OCI-LY7 (cell line): ENCODE data around the gene TADA1. TPM values are rescaled to one million over a fixed set of nuclear protein-coding genes. Genes with fewer than 3 reads are reported as not detected.

Experiments
- BruUV-seq: library from RNA; stranded (reverse); fragments of 400-500 nt; replicated peaks from 2 replicates; lab custom pipeline; 2021; lab: Mats Ljungman, UMichigan
- CTCF ChIA-PET: fragments of 300-600 bp; sonication (Branson Sonifier 250); formaldehyde crosslinking; loops from one replicate; lab custom pipeline; 2022; ENCODE audit warnings: antibody characterized with exemption; ENCODE audit not compliant: unreplicated experiment; lab: Charles Lee
- POLR2A ChIA-PET: fragments of 300-600 bp; sonication (Branson Sonifier 250); formaldehyde crosslinking; loops from one replicate; lab custom pipeline; 2022; ENCODE audit warnings: antibody characterized with exemption; lab: Charles Lee
- DNase-seq: peaks from one replicate; pipeline ENCODE4 v3.0.0-alpha.2; 2015; ENCODE audit warnings: low spot score
- H2AFZ ChIP-seq: fragments of 200-600 bp; sonication (generic), shearing (Covaris generic); 2 replicates; pipeline ENCODE4 v1.6.1; 2014; ENCODE audit warnings: mild to moderate bottlenecking, antibody characterized with exemption, low read length, moderate library complexity
- H3K27ac ChIP-seq: fragments of 200-600 bp; sonication (generic); 2 replicates; pipeline ENCODE4 v1.5.1; 2014; ENCODE audit warnings: mixed run types, low read depth, mild to moderate bottlenecking, moderate library complexity, low read length, inconsistent platforms; ENCODE audit not compliant: poor library complexity, severe bottlenecking
- H3K36me3 ChIP-seq: fragments of 200-600 bp; sonication (generic); 2 replicates; pipeline ENCODE4 v1.6.1; 2014; ENCODE audit warnings: mild to moderate bottlenecking, antibody characterized with exemption, low read length, moderate library complexity, mixed read lengths; ENCODE audit not compliant: insufficient read depth
- H3K4me1 ChIP-seq: fragments of 200-600 bp; sonication (generic); 2 replicates; pipeline ENCODE4 v1.5.1; 2014; ENCODE audit warnings: mild to moderate bottlenecking, low read length; ENCODE audit not compliant: insufficient read depth, poor library complexity, severe bottlenecking
- H3K4me2 ChIP-seq: fragments of 200-600 bp; sonication (generic); 2 replicates; pipeline ENCODE4 v1.6.1; 2014; ENCODE audit warnings: mild to moderate bottlenecking, low read length
- H3K4me3 ChIP-seq: fragments of 200-600 bp; sonication (generic); 2 replicates; pipeline ENCODE4 v1.5.1; 2014; ENCODE audit warnings: mild to moderate bottlenecking, low read depth, low read length; ENCODE audit not compliant: poor library complexity, severe bottlenecking
- H3K79me2 ChIP-seq: fragments of 200-600 bp; sonication (generic); 2 replicates; pipeline ENCODE4 v1.6.1; 2016; ENCODE audit warnings: low read depth, mild to moderate bottlenecking, low read length, moderate library complexity, mixed read lengths; ENCODE audit not compliant: insufficient read depth
- H3K9me2 ChIP-seq: fragments of 200-600 bp; sonication (generic); 2 replicates; pipeline ENCODE4 v1.6.1; 2016; ENCODE audit warnings: mild to moderate bottlenecking, low read length, mixed read lengths; ENCODE audit not compliant: insufficient read depth
- H3K9me3 ChIP-seq: fragments of 200-600 bp; sonication (generic); 2 replicates; pipeline ENCODE4 v1.6.1; 2014; ENCODE audit warnings: mild to moderate bottlenecking, mixed run types, low read length, mixed read lengths
- H4K20me1 ChIP-seq: fragments of 200-600 bp; sonication (generic); 2 replicates; pipeline ENCODE4 v1.6.1; 2014; ENCODE audit warnings: mild to moderate bottlenecking, antibody characterized with exemption, low read length, moderate library complexity, mixed read lengths; ENCODE audit not compliant: insufficient read depth
- CTCF ChIP-seq: fragments of 200-600 bp; sonication (generic); conservative IDR thresholded peaks from 2 replicates; pipeline ENCODE4 v1.5.1; 2014; ENCODE audit warnings: mild to moderate bottlenecking, antibody characterized with exemption, low read length, moderate library complexity, mixed read lengths
- EZH2phosphoT487 ChIP-seq: fragments of 200-600 bp; sonication (generic); IDR thresholded peaks from 2 replicates; pipeline ENCODE4 v1.6.1; 2018; ENCODE audit warnings: low read depth, borderline replicate concordance, mild to moderate bottlenecking, mixed run types, antibody characterized with exemption, low read length, moderate library complexity, mixed read lengths
- intact Hi-C: fragments of 100-400 bp; cut with micrococcal nuclease; formaldehyde crosslinking; loops from one replicate; pipeline ENCODE4 v1.10.0; 2022; ENCODE audit not compliant: unreplicated experiment
- total RNA-seq, 2 experiments: library from RNA; depleted of rRNA in 1 of 2; stranded (reverse); fragments of >200 nt in 1 of 2; shearing (Covaris generic) in 1 of 2; gene quantifications; 2 replicates each; pipeline ENCODE4 v1.2.3, GENCODE V29; 2014 to 2022

TADA1 gene
- total RNA-seq, 2 experiments from 2014 or later, result 16.4 to 16.9 TPM

DNA sequence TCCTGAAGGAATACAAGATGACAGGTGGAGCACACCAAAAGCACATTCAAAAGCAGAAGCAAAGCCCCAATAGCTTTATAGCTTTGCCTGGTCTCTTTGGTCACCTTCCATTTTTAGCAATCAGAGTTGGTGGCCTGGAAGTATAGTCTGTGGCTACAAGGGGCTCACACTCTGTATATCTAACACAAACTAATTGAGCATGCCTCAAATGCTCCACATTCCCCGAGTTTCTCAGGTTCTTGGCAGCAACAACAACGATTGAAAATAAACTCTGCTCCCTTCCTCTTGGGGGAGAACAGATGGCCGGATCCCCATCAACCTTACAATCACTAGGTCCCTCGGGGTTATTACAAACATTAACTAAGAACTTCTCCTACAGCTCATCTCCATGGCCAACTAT lies 24.9 kb upstream of the TADA1 start:
- no peak for DNase-seq
- H3K4me3 ChIP-seq, result no peak overlapping the region
- H4K20me1 ChIP-seq, result no peaks in the 10 kb centered on the region
- intact Hi-C loops, result no loop called here
- TF ChIP-seq CTCF (no peak), EZH2phosphoT487 (no peak)
- H2AFZ ChIP-seq, result no peak overlapping the region
- no TSS peak for BruUV-seq
- H3K79me2 ChIP-seq, result no peaks in the 10 kb centered on the region
- no peaks in the 10 kb centered on the region for H3K9me2 ChIP-seq
- CTCF ChIA-PET, result interaction anchor here (1.0 kb wide), 1 partner anchor 160 kb away, joined by 3 read pairs; no protein-coding TSS in a partner anchor
- H3K9me3 ChIP-seq, result 0 out of 2 replicates have a peak, but pooled peaks cover 4% of the 10 kb centered on the region
- POLR2A ChIA-PET, result interaction anchor here (0.5 to 1.3 kb wide), 2 partner anchors 8 to 332 kb away, joined by 3 read pairs; no protein-coding TSS in a partner anchor
- H3K4me2 ChIP-seq, result no peak overlapping the region
- H3K4me1 ChIP-seq, result no peaks in the 10 kb centered on the region
- H3K36me3 ChIP-seq, result no peaks in the 10 kb centered on the region
- no peak overlapping the region for H3K27ac ChIP-seq

- Histone ChIP-seq H3K36me3 (no peaks in the 10 kb centered on the region), H3K4me3 (no peak overlapping the region), H3K79me2 (no peaks in the 10 kb centered on the region), H3K9me3 (0 out of 2 replicates have a peak, but pooled peaks cover 4% of the 10 kb centered on the region), H3K4me1 (no peaks in the 10 kb centered on the region), H3K4me2 (no peak overlapping the region), H3K27ac (no peak overlapping the region), H4K20me1 (no peaks in the 10 kb centered on the region), H3K9me2 (no peaks in the 10 kb centered on the region), H2AFZ (no peak overlapping the region)
- CTCF ChIA-PET, result no interaction called here
- no peak for DNase-seq
- POLR2A ChIA-PET, result interaction anchor here (1.0 to 1.4 kb wide), 2 partner anchors 8 to 14 kb away, joined by 3 to 4 read pairs; no protein-coding TSS in a partner anchor
- intact Hi-C loops, result no loop called here
- no peak for TF ChIP-seq CTCF
- no peak for TF ChIP-seq EZH2phosphoT487
- no TSS peak for BruUV-seq
Measured at GRCh38 chr1:166899769-166900168, 23.7 kb upstream of the TADA1 start.

- Histone ChIP-seq H4K20me1 (no peaks in the 10 kb centered on the region), H2AFZ (no peak overlapping the region), H3K9me3 (0 out of 2 replicates have a peak, but pooled peaks cover 4% of the 10 kb centered on the region), H3K4me3 (no peak overlapping the region), H3K79me2 (no peaks in the 10 kb centered on the region), H3K4me1 (no peaks in the 10 kb centered on the region), H3K4me2 (no peak overlapping the region), H3K36me3 (no peaks in the 10 kb centered on the region), H3K27ac (no peak overlapping the region), H3K9me2 (no peaks in the 10 kb centered on the region)
- BruUV-seq, result no TSS peak
- CTCF ChIA-PET, result no interaction called here
- TF ChIP-seq EZH2phosphoT487 (no peak), CTCF (no peak)
- intact Hi-C loops, result no loop called here
- DNase-seq, result no peak
- POLR2A ChIA-PET, result interaction anchor here (0.5 kb wide), 1 partner anchor 16 kb away, joined by 4 read pairs; no protein-coding TSS in a partner anchor
Measured at GRCh38 chr1:166895766-166896165, 19.7 kb upstream of the TADA1 start.
